Muscle layer of duodenum (tissue), 2 donors: Measurements from ENCODE around the gene VAT1.

Experiments used
- H3K27ac ChIP-seq: one replicate; pipeline ENCODE4 v1.7.0; 2013; ENCODE audit warnings: mild to moderate bottlenecking, low read length
- H3K27me3 ChIP-seq: one replicate; pipeline ENCODE4 v1.7.0; 2013; ENCODE audit warnings: low read depth, mild to moderate bottlenecking, control low read depth, low read length
- H3K36me3 ChIP-seq, 2 donors: one replicate each; pipeline ENCODE4 v1.7.0; 2013; ENCODE audit warnings: low read length in 2 of 2, control low read depth in 1 of 2, mild to moderate bottlenecking in 1 of 2; ENCODE audit not compliant: insufficient read depth in 2 of 2, control insufficient read depth in 1 of 2
- H3K4me1 ChIP-seq, 2 donors: one replicate each; pipeline ENCODE4 v1.7.0; 2013; ENCODE audit warnings: low read length in 2 of 2, mild to moderate bottlenecking in 2 of 2, control low read depth in 1 of 2, moderate library complexity in 1 of 2; ENCODE audit not compliant: insufficient read depth in 2 of 2, control insufficient read depth in 1 of 2
- H3K4me3 ChIP-seq, 2 donors: one replicate each; pipeline ENCODE4 v1.7.0; 2013; ENCODE audit warnings: low read length in 2 of 2, low read depth in 1 of 2, mild to moderate bottlenecking in 1 of 2
- H3K9me3 ChIP-seq, 2 donors: one replicate each; pipeline ENCODE4 v1.7.0; 2013; ENCODE audit warnings: low read length in 2 of 2, control low read depth in 1 of 2, mild to moderate bottlenecking in 1 of 2; ENCODE audit not compliant: control insufficient read depth in 1 of 2
- donor health status: healthy.

Gene VAT1

GRCh38 chr17:43025766-43026537 is 3.8 kb upstream of the VAT1 start:
- H3K36me3 ChIP-seq: peaks cover 0 to 4% of the 10 kb centered on the region in 2 donors
- H3K27ac ChIP-seq: no peak overlapping the region
- no peaks in the 10 kb centered on the region for H3K27me3 ChIP-seq
- H3K4me1 ChIP-seq: no peaks in the 10 kb centered on the region
- H3K4me3 ChIP-seq: peak overlapping the region in 1 of 2 donors; percentile 68
- no peaks in the 10 kb centered on the region for H3K9me3 ChIP-seq

GRCh38 chr17:43025290-43025657 is 3.1 kb upstream of the VAT1 start:
- Histone ChIP-seq H3K27me3 (no peaks in the 10 kb centered on the region), H3K9me3 (no peaks in the 10 kb centered on the region), H3K36me3 (peaks cover 0 to 4% of the 10 kb centered on the region in 2 donors), H3K27ac (no peak overlapping the region), H3K4me1 (peaks cover 0 to 3% of the 10 kb centered on the region in 2 donors), H3K4me3 (peak overlapping the region in 1 of 2 donors; percentile 68)

- Histone ChIP-seq H3K27me3 (no peaks in the 10 kb centered on the region), H3K27ac (peak within 1 kb of the TSS; percentile 56), H3K36me3 (peaks cover 0 to 4% of the 10 kb centered on the region in 2 donors), H3K9me3 (no peaks in the 10 kb centered on the region), H3K4me3 (peak within 1 kb of the TSS; percentile 68 to 79), H3K4me1 (peaks cover 3 to 9% of the 10 kb centered on the region in 2 donors)
Measured at GRCh38 chr17:43024407-43025289, 2.5 kb upstream of the VAT1 start, which contains the start of gene RND2. Gene RND2 (plus strand): TSS chr17:43025231. CDS start chr17:43025348, 117 bp downstream.

- Histone ChIP-seq H3K27me3 (no peaks in the 10 kb centered on the region), H3K4me1 (peaks cover 12 to 31% of the 10 kb centered on the region in 2 donors), H3K4me3 (peak overlapping the region; percentile 71 to 100), H3K9me3 (no peaks in the 10 kb centered on the region), H3K36me3 (peaks cover 4 to 21% of the 10 kb centered on the region in 2 donors), H3K27ac (peak overlapping the region; percentile 60)
Measured at GRCh38 chr17:43020789-43021740, 1.1 kb downstream of the VAT1 start.

- no peaks in the 10 kb centered on the region for H3K27me3 ChIP-seq
- H3K27ac ChIP-seq: peak overlapping the region; percentile 75
- no peaks in the 10 kb centered on the region for H3K9me3 ChIP-seq
- peak overlapping the region; percentile 23 to 100 for H3K4me3 ChIP-seq
- peaks cover 14 to 35% of the 10 kb centered on the region in 2 donors for H3K4me1 ChIP-seq
- H3K36me3 ChIP-seq: peaks cover 10 to 30% of the 10 kb centered on the region in 2 donors
Measured at GRCh38 chr17:43020030-43020621, 2.1 kb downstream of the VAT1 start.

GRCh38 chr17:43019418-43019817 is 2.8 kb downstream of the VAT1 start:
- Histone ChIP-seq H3K4me1 (peaks cover 17 to 43% of the 10 kb centered on the region in 2 donors), H3K27me3 (no peaks in the 10 kb centered on the region), H3K27ac (peak overlapping the region; percentile 75), H3K9me3 (no peaks in the 10 kb centered on the region), H3K4me3 (peak overlapping the region; percentile 23 to 100), H3K36me3 (peaks cover 13 to 37% of the 10 kb centered on the region in 2 donors)

GRCh38 chr17:43018932-43019331 is 3.3 kb downstream of the VAT1 start:
- Histone ChIP-seq H3K27ac (no peak overlapping the region), H3K4me3 (no peak overlapping the region), H3K27me3 (no peaks in the 10 kb centered on the region), H3K36me3 (peaks cover 13 to 42% of the 10 kb centered on the region in 2 donors), H3K4me1 (peaks cover 17 to 47% of the 10 kb centered on the region in 2 donors), H3K9me3 (no peaks in the 10 kb centered on the region)

- Histone ChIP-seq H3K4me3 (no peak overlapping the region), H3K4me1 (peaks cover 17 to 53% of the 10 kb centered on the region in 2 donors), H3K36me3 (peaks cover 15 to 49% of the 10 kb centered on the region in 2 donors), H3K27me3 (no peaks in the 10 kb centered on the region), H3K9me3 (no peaks in the 10 kb centered on the region), H3K27ac (peak overlapping the region; percentile 11)
Measured at GRCh38 chr17:43018008-43018853, 4.0 kb downstream of the VAT1 start.

- Histone ChIP-seq H3K27ac (peak overlapping the region; percentile 51), H3K27me3 (no peaks in the 10 kb centered on the region), H3K4me1 (peaks cover 17 to 58% of the 10 kb centered on the region in 2 donors), H3K9me3 (no peaks in the 10 kb centered on the region), H3K36me3 (peaks cover 21 to 52% of the 10 kb centered on the region in 2 donors), H3K4me3 (no peak overlapping the region)
Measured at GRCh38 chr17:43016216-43016615, 6.0 kb downstream of the VAT1 start.
